Measurements from ENCODE around the gene ITPR2. TPM values are rescaled to one million over a fixed set of nuclear protein-coding genes. Genes with fewer than 3 reads are reported as not detected.

The ITPR2 gene
- total RNA-seq, 3 donors from 2014 or later (not counting 1 experiment from before 2014, with no cell fraction given), result 59.1 to 70.7 (median 68.2) TPM

DNA sequence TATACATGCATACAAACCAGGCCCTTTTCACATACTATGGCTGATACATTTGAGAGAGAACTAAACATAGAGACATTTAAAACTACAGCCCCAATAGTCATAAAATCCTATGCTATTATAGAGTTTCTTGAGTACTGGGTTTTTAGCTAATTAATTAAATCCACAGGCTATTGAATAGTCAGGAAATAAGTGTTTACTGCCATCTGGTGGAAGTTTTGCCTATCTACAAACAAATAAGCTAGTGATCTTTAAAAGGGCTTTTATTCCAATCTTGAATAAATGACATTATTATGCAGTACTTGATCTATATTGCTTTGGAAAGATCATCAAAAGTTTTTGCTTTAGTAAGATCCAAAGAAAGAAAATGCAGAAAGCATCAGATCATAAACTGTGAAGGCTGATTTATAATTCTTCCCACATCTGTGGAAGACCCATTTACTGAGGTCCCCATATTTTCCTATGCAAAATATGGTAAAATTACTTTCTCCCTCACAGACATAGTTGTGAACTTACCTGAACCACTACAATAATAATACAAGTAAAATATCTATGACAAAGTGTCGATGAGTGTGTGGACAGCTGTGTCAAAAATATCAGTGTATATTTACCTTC, 131.3 kb downstream of the ITPR2 start:
- H3K9me3 ChIP-seq (ENCODE audit: control insufficient read depth, insufficient read depth, low read length), result no peaks in the 10 kb centered on the region
- H3K4me1 ChIP-seq (ENCODE audit: control insufficient read depth, insufficient read depth, low read length), result no peaks in the 10 kb centered on the region
- no peak overlapping the region for H3K4me3 Mint-ChIP-seq
- DNase-seq (peak in 1 of 2 donors; percentile 50), ATAC-seq (peak in 1 of 3 donors; percentile 37)
- H3K4me3 ChIP-seq (ENCODE audit: low read length), result no peak overlapping the region
- 100% methylated on average over 1 of the region's 1 CpG for WGBS (ENCODE audit: insufficient coverage)
- H3K4me1 Mint-ChIP-seq, result peaks cover 5 to 6% of the 10 kb centered on the region in 2 donors
- peaks cover 16% of the 10 kb centered on the region for H3K36me3 Mint-ChIP-seq
- peaks cover 4% of the 10 kb centered on the region for H3K36me3 ChIP-seq (ENCODE audit: control insufficient read depth, insufficient read depth, low read length)
- TF ChIP-seq CTCF (IDR thresholded peaks at IDR 0.05), result peak; percentile 64
- H3K27me3 Mint-ChIP-seq (ENCODE audit: low read depth in 2 of 2), result no peaks in the 10 kb centered on the region
- no peak overlapping the region for H3K27ac ChIP-seq (ENCODE audit: low read length)
- intact Hi-C loops (cut with micrococcal nuclease), result loop anchor here (1.0 kb wide), 1 partner anchor 604 kb away; no protein-coding TSS in a partner anchor
- H3K27ac Mint-ChIP-seq, result no peak overlapping the region
- H3K27me3 ChIP-seq (ENCODE audit: control insufficient read depth, insufficient read depth, low read length), result no peaks in the 10 kb centered on the region
- no peaks in the 10 kb centered on the region for H3K9me3 Mint-ChIP-seq

DNA sequence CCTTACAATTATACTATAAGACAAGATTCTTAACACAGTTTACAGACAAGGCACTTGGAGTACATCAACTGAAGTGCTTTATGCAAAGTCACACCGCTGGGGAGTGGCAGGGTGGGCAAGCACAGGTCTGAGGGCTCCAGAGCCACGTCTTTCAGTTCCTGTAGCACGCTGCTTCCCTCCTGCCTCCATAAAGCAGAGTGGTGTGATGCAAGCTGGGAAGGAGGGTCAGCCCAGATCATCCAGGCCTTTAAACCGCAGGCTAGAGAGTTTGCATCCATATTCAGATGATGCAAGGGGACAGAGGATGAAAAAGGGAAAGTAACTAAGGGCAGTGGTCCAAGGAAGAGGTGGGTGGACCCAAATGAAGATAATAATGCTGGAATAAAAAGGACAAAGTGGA, 132.6 kb downstream of the ITPR2 start:
- Histone ChIP-seq H3K36me3 (ENCODE audit: control insufficient read depth, insufficient read depth, low read length) (peaks cover 7% of the 10 kb centered on the region), H3K4me3 (ENCODE audit: low read length) (no peak overlapping the region), H3K27me3 (ENCODE audit: control insufficient read depth, insufficient read depth, low read length) (no peaks in the 10 kb centered on the region), H3K9me3 (ENCODE audit: control insufficient read depth, insufficient read depth, low read length) (no peaks in the 10 kb centered on the region), H3K27ac (ENCODE audit: low read length) (no peak overlapping the region), H3K4me1 (ENCODE audit: control insufficient read depth, insufficient read depth, low read length) (no peaks in the 10 kb centered on the region)
- H3K27me3 Mint-ChIP-seq (ENCODE audit: low read depth in 2 of 2), result no peaks in the 10 kb centered on the region
- no peak for DNase-seq
- H3K4me1 Mint-ChIP-seq, result peaks cover 12% of the 10 kb centered on the region in 2 donors
- no peaks in the 10 kb centered on the region for H3K9me3 Mint-ChIP-seq
- no peak for TF ChIP-seq CTCF (IDR thresholded peaks at IDR 0.05)
- 90% methylated on average over 4 of the region's 4 CpGs for WGBS (ENCODE audit: insufficient coverage)
- H3K27ac Mint-ChIP-seq, result no peak overlapping the region
- H3K36me3 Mint-ChIP-seq, result peaks cover 29% of the 10 kb centered on the region
- intact Hi-C loops (cut with micrococcal nuclease), result no loop called here
- H3K4me3 Mint-ChIP-seq, result no peak overlapping the region
- ATAC-seq, result no peak

DNA sequence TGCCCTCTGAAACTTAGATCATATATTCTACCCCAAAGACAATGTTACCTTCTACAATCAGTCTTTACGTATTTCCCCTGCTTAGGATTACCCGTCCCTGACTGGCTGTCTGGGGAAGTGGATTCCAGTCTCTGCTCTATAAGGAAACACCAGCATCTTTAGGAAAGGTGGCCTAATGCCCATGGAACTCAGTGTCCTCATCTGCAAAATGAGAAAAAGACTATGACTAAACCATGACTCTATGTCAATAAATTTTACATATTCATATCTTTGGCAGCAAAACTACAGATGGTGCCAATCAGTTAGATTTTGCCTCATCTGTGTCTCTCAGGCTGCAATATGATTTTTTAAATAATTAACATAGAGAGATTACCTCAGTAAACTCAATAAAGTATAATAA, 133.8 kb downstream of the ITPR2 start:
- DNase-seq (no peak), ATAC-seq (no peak)
- peaks cover 29% of the 10 kb centered on the region for H3K36me3 Mint-ChIP-seq
- TF ChIP-seq CTCF (IDR thresholded peaks at IDR 0.05), result no peak
- H3K9me3 Mint-ChIP-seq, result no peaks in the 10 kb centered on the region
- peaks cover 12% of the 10 kb centered on the region in 2 donors for H3K4me1 Mint-ChIP-seq
- H3K27ac Mint-ChIP-seq, result no peak overlapping the region
- intact Hi-C loops (cut with micrococcal nuclease), result no loop called here
- Histone ChIP-seq H3K4me3 (ENCODE audit: low read length) (no peak overlapping the region), H3K27ac (ENCODE audit: low read length) (no peak overlapping the region), H3K9me3 (ENCODE audit: control insufficient read depth, insufficient read depth, low read length) (no peaks in the 10 kb centered on the region), H3K4me1 (ENCODE audit: control insufficient read depth, insufficient read depth, low read length) (no peaks in the 10 kb centered on the region), H3K27me3 (ENCODE audit: control insufficient read depth, insufficient read depth, low read length) (no peaks in the 10 kb centered on the region), H3K36me3 (ENCODE audit: control insufficient read depth, insufficient read depth, low read length) (peaks cover 7% of the 10 kb centered on the region)
- WGBS (ENCODE audit: insufficient coverage), result 96% methylated on average over 2 of the region's 2 CpGs
- H3K4me3 Mint-ChIP-seq, result no peak overlapping the region
- no peaks in the 10 kb centered on the region for H3K27me3 Mint-ChIP-seq (ENCODE audit: low read depth in 2 of 2)

DNA sequence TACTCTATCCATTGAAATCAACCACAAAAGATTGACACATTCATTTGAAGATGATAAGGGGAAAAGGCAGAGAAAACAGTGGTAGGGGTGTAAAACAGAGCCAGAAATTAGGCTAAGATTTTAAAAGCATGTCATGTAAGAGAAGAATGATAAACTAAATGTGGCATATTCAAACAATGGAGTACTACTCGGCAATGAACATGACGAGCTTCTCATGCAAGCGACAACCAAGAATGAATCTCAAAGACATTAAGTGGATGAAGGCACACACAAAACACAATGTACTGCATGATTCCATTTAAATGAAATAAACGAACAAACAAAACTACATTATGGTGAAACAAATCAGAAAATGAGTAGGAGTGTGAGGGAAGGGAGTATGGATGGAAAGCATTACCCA, 134.8 kb downstream of the ITPR2 start:
- no peak overlapping the region for H3K27ac ChIP-seq (ENCODE audit: low read length)
- Mint-ChIP-seq H3K4me1 (peaks cover 12% of the 10 kb centered on the region in 2 donors), H3K36me3 (peaks cover 29% of the 10 kb centered on the region), H3K27ac (no peak overlapping the region), H3K9me3 (no peaks in the 10 kb centered on the region), H3K4me3 (no peak overlapping the region), H3K27me3 (ENCODE audit: low read depth in 2 of 2) (no peaks in the 10 kb centered on the region)
- no peak for TF ChIP-seq CTCF (IDR thresholded peaks at IDR 0.05)
- no peaks in the 10 kb centered on the region for H3K9me3 ChIP-seq (ENCODE audit: control insufficient read depth, insufficient read depth, low read length)
- intact Hi-C loops (cut with micrococcal nuclease), result no loop called here
- H3K4me3 ChIP-seq (ENCODE audit: low read length), result no peak overlapping the region
- no peaks in the 10 kb centered on the region for H3K27me3 ChIP-seq (ENCODE audit: control insufficient read depth, insufficient read depth, low read length)
- H3K36me3 ChIP-seq (ENCODE audit: control insufficient read depth, insufficient read depth, low read length), result peaks cover 12% of the 10 kb centered on the region
- WGBS (ENCODE audit: insufficient coverage), result 100% methylated on average over 3 of the region's 4 CpGs
- DNase-seq (no peak), ATAC-seq (no peak)
- no peaks in the 10 kb centered on the region for H3K4me1 ChIP-seq (ENCODE audit: control insufficient read depth, insufficient read depth, low read length)
